Measurements from ENCODE around the gene PEG3.

The PEG3 gene

DNA sequence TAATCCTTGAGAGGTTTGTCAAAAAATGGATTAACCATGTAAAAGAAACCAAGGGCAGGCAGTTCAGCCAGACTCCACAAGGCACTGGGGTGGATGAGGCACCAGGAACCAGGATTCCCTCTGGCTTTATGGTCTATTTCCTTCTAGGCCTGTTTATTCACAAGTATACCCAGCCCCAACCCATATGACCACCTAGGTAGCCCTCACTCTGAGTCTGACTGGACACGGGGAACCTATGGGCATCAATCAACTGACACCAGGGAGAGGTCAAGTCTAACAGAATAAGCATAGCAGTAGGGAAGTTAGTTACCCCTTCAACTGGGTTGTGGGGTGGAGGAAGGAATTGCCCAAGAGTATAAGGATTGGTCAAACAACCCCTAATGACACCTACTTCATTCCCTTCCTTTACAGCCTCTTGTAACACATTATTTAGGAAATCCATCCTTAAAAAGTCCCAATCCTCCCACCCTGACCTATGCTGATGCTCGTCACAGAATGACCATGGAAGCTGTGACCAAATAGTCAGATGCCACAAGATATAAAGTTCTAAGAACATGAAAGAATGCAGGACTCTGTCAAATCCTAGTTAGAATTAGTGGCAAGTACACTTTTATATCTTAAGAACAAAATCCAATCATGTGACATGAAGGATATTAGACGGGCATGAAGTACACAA is 31.7 kb downstream of the PEG3 start:
- Histone ChIP-seq H3K36me3 (ENCODE audit: insufficient read depth, low read length) (no peaks in the 10 kb centered on the region), H3K9me3 (ENCODE audit: control insufficient read depth, insufficient read depth, low read length) (no peaks in the 10 kb centered on the region), H3K9ac (ENCODE audit: low read depth, low read length) (no peak overlapping the region), H3K4me1 (ENCODE audit: insufficient read depth, low read length) (no peaks in the 10 kb centered on the region)

DNA sequence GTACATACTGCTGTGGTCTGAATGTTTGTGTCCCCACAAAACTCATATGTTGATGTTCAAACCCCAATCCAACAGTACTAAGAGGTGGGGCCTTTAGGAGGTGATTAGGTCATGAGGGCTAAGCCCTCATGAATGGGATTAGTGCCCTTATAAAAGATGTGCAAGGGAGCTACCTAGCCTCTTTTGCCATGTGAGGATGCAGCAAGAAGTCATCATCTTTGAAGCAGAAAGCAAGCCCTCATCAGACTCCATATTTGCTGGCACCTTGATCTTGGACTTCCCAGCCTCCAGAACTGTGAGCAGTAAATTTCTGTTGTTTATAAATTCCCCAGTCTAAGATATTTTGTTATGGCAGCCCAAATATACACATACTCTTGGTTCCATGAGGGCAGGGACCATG is 33.9 kb downstream of the PEG3 start:
- peaks cover 3% of the 10 kb centered on the region for H3K9me3 ChIP-seq (ENCODE audit: control insufficient read depth, insufficient read depth, low read length)
- H3K4me1 ChIP-seq (ENCODE audit: insufficient read depth, low read length) = no peaks in the 10 kb centered on the region
- no peak overlapping the region for H3K9ac ChIP-seq (ENCODE audit: low read depth, low read length)
- no peaks in the 10 kb centered on the region for H3K36me3 ChIP-seq (ENCODE audit: insufficient read depth, low read length)

All from ES-I3 (cell line).